Skeletal muscle tissue (tissue), 4 donors: ENCODE measurements around the gene MSMO1. TPM values are rescaled to one million over a fixed set of nuclear protein-coding genes. Genes with fewer than 3 reads are reported as not detected.

Experiments
- H3K27ac ChIP-seq: one replicate; pipeline ENCODE4 v1.7.0; 2013; ENCODE audit warnings: mild to moderate bottlenecking, low read depth, low read length, inconsistent platforms
- H3K27me3 ChIP-seq, 3 donors: one replicate each; pipeline ENCODE4 v1.7.0; 2013; ENCODE audit warnings: low read length in 3 of 3; ENCODE audit not compliant: control insufficient read depth in 3 of 3, insufficient read depth in 3 of 3
- H3K36me3 ChIP-seq, 3 donors: one replicate each; pipeline ENCODE4 v1.7.0; 2013; ENCODE audit warnings: low read length in 3 of 3; ENCODE audit not compliant: control insufficient read depth in 3 of 3, insufficient read depth in 3 of 3
- H3K4me1 ChIP-seq, 3 donors: one replicate each; pipeline ENCODE4 v1.7.0; 2013; ENCODE audit warnings: low read length in 3 of 3, mild to moderate bottlenecking in 3 of 3; ENCODE audit not compliant: control insufficient read depth in 3 of 3, insufficient read depth in 3 of 3
- H3K4me3 ChIP-seq, 3 donors: one replicate each; pipeline ENCODE4 v1.7.0; 2013; ENCODE audit warnings: low read length in 3 of 3
- H3K9ac ChIP-seq, 3 donors: one replicate each; pipeline ENCODE4 v1.7.0; 2013; ENCODE audit warnings: low read length in 3 of 3, mild to moderate bottlenecking in 3 of 3, moderate library complexity in 2 of 3, low read depth in 1 of 3
- H3K9me3 ChIP-seq, 3 donors: one replicate each; pipeline ENCODE4 v1.7.0; 2013; ENCODE audit warnings: low read length in 3 of 3; ENCODE audit not compliant: control insufficient read depth in 3 of 3
- total RNA-seq: library from RNA; depleted of rRNA; stranded (reverse); fragments of >200 nt; gene quantifications from one replicate; pipeline ENCODE4 v1.2.3, GENCODE V29; 2014
- donor health status: Osteomylitis.

Gene MSMO1
- total RNA-seq, 1 donor from 2014 or later: 55.8 TPM

GRCh38 chr4:165370530-165370929 is 43.1 kb downstream of the MSMO1 start:
- Histone ChIP-seq H3K27ac (no peak overlapping the region), H3K27me3 (no peaks in the 10 kb centered on the region), H3K36me3 (no peaks in the 10 kb centered on the region), H3K4me3 (no peak overlapping the region), H3K4me1 (no peaks in the 10 kb centered on the region), H3K9me3 (peaks cover 0 to 5% (median 0%) of the 10 kb centered on the region in 3 donors), H3K9ac (no peak overlapping the region)

- Histone ChIP-seq H3K36me3 (no peaks in the 10 kb centered on the region), H3K4me1 (peaks cover 0 to 6% (median 0%) of the 10 kb centered on the region in 3 donors), H3K27me3 (peaks cover 0 to 4% (median 0%) of the 10 kb centered on the region in 3 donors), H3K9me3 (peaks cover 0 to 5% (median 0%) of the 10 kb centered on the region in 3 donors), H3K27ac (no peak overlapping the region), H3K4me3 (no peak overlapping the region), H3K9ac (no peak overlapping the region)
These were observed 48.0 kb downstream of the MSMO1 start for GRCh38 chr4:165375465-165375864.

- peak overlapping the region in 2 of 3 donors; percentile 52 to 70 for H3K9ac ChIP-seq
- H3K9me3 ChIP-seq: peaks cover 0 to 5% (median 0%) of the 10 kb centered on the region in 3 donors
- H3K27me3 ChIP-seq: peaks cover 0 to 4% (median 0%) of the 10 kb centered on the region in 3 donors
- H3K36me3 ChIP-seq: no peaks in the 10 kb centered on the region
- H3K27ac ChIP-seq: peak overlapping the region; percentile 68
- peaks cover 0 to 6% (median 0%) of the 10 kb centered on the region in 3 donors for H3K4me1 ChIP-seq
- peak overlapping the region; percentile 74 to 75 (median 74) for H3K4me3 ChIP-seq
These were observed 50.9 kb downstream of the MSMO1 start for GRCh38 chr4:165378398-165378744.

GRCh38 chr4:165378745-165379677 is 51.5 kb downstream of the MSMO1 start, which contains the start of gene CPE:
CPE (plus strand) TSS chr4:165379008; CDS start chr4:165379222, 214 bp downstream.
- no peaks in the 10 kb centered on the region for H3K36me3 ChIP-seq
- peaks cover 0 to 6% (median 0%) of the 10 kb centered on the region in 3 donors for H3K4me1 ChIP-seq
- peaks cover 0 to 5% (median 0%) of the 10 kb centered on the region in 3 donors for H3K9me3 ChIP-seq
- peak within 1 kb of the TSS; percentile 74 to 75 (median 74) for H3K4me3 ChIP-seq
- peak within 1 kb of the TSS; percentile 52 to 70 (median 62) for H3K9ac ChIP-seq
- peak within 1 kb of the TSS; percentile 68 for H3K27ac ChIP-seq
- peaks cover 0 to 4% (median 0%) of the 10 kb centered on the region in 3 donors for H3K27me3 ChIP-seq

GRCh38 chr4:165379678-165380064 is 52.2 kb downstream of the MSMO1 start:
- Histone ChIP-seq H3K36me3 (no peaks in the 10 kb centered on the region), H3K27me3 (peaks cover 0 to 4% (median 0%) of the 10 kb centered on the region in 3 donors), H3K9me3 (peaks cover 0 to 3% (median 0%) of the 10 kb centered on the region in 3 donors), H3K9ac (peak overlapping the region in 1 of 3 donors; percentile 46), H3K27ac (peak overlapping the region; percentile 13), H3K4me3 (peak overlapping the region in 2 of 3 donors; percentile 55 to 74), H3K4me1 (peaks cover 0 to 6% (median 0%) of the 10 kb centered on the region in 3 donors)

GRCh38 chr4:165380805-165381204 is 53.3 kb downstream of the MSMO1 start:
- H3K36me3 ChIP-seq: no peaks in the 10 kb centered on the region
- no peak overlapping the region for H3K27ac ChIP-seq
- no peaks in the 10 kb centered on the region for H3K9me3 ChIP-seq
- no peak overlapping the region for H3K9ac ChIP-seq
- peaks cover 0 to 4% (median 0%) of the 10 kb centered on the region in 3 donors for H3K27me3 ChIP-seq
- no peak overlapping the region for H3K4me3 ChIP-seq
- peaks cover 0 to 6% (median 0%) of the 10 kb centered on the region in 3 donors for H3K4me1 ChIP-seq

- no peaks in the 10 kb centered on the region for H3K9me3 ChIP-seq
- H3K4me1 ChIP-seq: peaks cover 0 to 6% (median 0%) of the 10 kb centered on the region in 3 donors
- H3K4me3 ChIP-seq: no peak overlapping the region
- no peak overlapping the region for H3K9ac ChIP-seq
- H3K27me3 ChIP-seq: peaks cover 0 to 4% (median 0%) of the 10 kb centered on the region in 3 donors
- H3K36me3 ChIP-seq: no peaks in the 10 kb centered on the region
- H3K27ac ChIP-seq: no peak overlapping the region
These were observed 54.4 kb downstream of the MSMO1 start for GRCh38 chr4:165381821-165382373.

- Histone ChIP-seq H3K9ac (no peak overlapping the region), H3K4me3 (no peak overlapping the region), H3K36me3 (no peaks in the 10 kb centered on the region), H3K27ac (no peak overlapping the region), H3K9me3 (no peaks in the 10 kb centered on the region), H3K4me1 (peaks cover 0 to 3% (median 0%) of the 10 kb centered on the region in 3 donors), H3K27me3 (peaks cover 0 to 4% (median 0%) of the 10 kb centered on the region in 3 donors)
These were observed 55.2 kb downstream of the MSMO1 start for GRCh38 chr4:165382640-165383039.

GRCh38 chr4:165383591-165384073 is 56.2 kb downstream of the MSMO1 start:
- H3K4me1 ChIP-seq: peaks cover 0 to 2% (median 0%) of the 10 kb centered on the region in 3 donors
- no peak overlapping the region for H3K4me3 ChIP-seq
- H3K36me3 ChIP-seq: no peaks in the 10 kb centered on the region
- no peaks in the 10 kb centered on the region for H3K9me3 ChIP-seq
- peaks cover 0 to 1% (median 0%) of the 10 kb centered on the region in 3 donors for H3K27me3 ChIP-seq
- H3K9ac ChIP-seq: no peak overlapping the region
- no peak overlapping the region for H3K27ac ChIP-seq
